GM12865 (cell line): ENCODE data around the gene OR8D2.

Source experiments
- DNase-seq: peaks from one replicate; pipeline ENCODE4 v3.0.0; 2010; ENCODE audit warnings: low read depth
- H3K4me3 ChIP-seq: 2 replicates; pipeline ENCODE4 v1.5.1; 2011; ENCODE audit warnings: mild to moderate bottlenecking, low read depth, low read length, control low read depth
- CTCF ChIP-seq: IDR thresholded peaks from 2 replicates; pipeline ENCODE4 v1.5.1; 2011; ENCODE audit warnings: low read length, control low read depth, low read depth, inconsistent platforms; ENCODE audit not compliant: insufficient read depth; ENCODE audit errors: missing control alignments

Gene OR8D2

GRCh38 chr11:124311670-124312069 lies 8.3 kb downstream of the OR8D2 start:
- no peak overlapping the region for H3K4me3 ChIP-seq
- no peak for DNase-seq
- TF ChIP-seq CTCF = no peak

- no peak for DNase-seq
Measured at GRCh38 chr11:124311269-124311668, 8.7 kb downstream of the OR8D2 start.

GRCh38 chr11:124310721-124311120 lies 9.3 kb downstream of the OR8D2 start:
- DNase-seq = no peak
- no peak overlapping the region for H3K4me3 ChIP-seq
- TF ChIP-seq CTCF = no peak

More at GRCh38 chr11:124311269-124311668, 8.7 kb downstream of the OR8D2 start:
- no peak overlapping the region for H3K4me3 ChIP-seq
- no peak for TF ChIP-seq CTCF

GRCh38 chr11:124307093-124307492 lies 12.9 kb downstream of the OR8D2 start:
- no peak for TF ChIP-seq CTCF
- no peak for DNase-seq
- H3K4me3 ChIP-seq = no peak overlapping the region

GRCh38 chr11:124302347-124303125 lies 17.5 kb downstream of the OR8D2 start:
- DNase-seq = no peak
- no peak for TF ChIP-seq CTCF
- no peak overlapping the region for H3K4me3 ChIP-seq

- no peak for DNase-seq
- no peak for TF ChIP-seq CTCF
- H3K4me3 ChIP-seq = no peak overlapping the region
Measured at GRCh38 chr11:124301548-124301947, 18.4 kb downstream of the OR8D2 start.

- no peak overlapping the region for H3K4me3 ChIP-seq
- DNase-seq = no peak
- TF ChIP-seq CTCF = no peak
Measured at GRCh38 chr11:124297921-124298320, 22.1 kb downstream of the OR8D2 start.
